HepG2 (cell line): ENCODE results near the gene ABCB7. TPM values are rescaled to one million over a fixed set of nuclear protein-coding genes. Genes with fewer than 3 reads are reported as not detected.

Source experiments
- ATAC-seq: fragments of 200-7000 bp; cut with Tn5 transposase; 3 replicates; pipeline ENCODE4 v1.9.1; 2020; ENCODE audit warnings: mild to moderate bottlenecking, moderate library complexity
- BruUV-seq: library from RNA; stranded (reverse); fragments of 400-500 nt; replicated peaks from 2 replicates; lab custom pipeline; 2021; lab: Mats Ljungman, UMichigan
- CTCF ChIA-PET: fragments of 300-600 bp; formaldehyde crosslinking; extraction: SDS; loops from one replicate; lab custom pipeline; 2021; ENCODE audit warnings: low total read pairs, inconsistent platforms, low intra/inter-chr PET ratio; lab: Yijun Ruan, JAX
- POLR2A ChIA-PET: fragments of 350-600 bp; sonication (Branson Sonifier 250); formaldehyde crosslinking; loops from one replicate; lab custom pipeline; 2020; ENCODE audit warnings: antibody characterized with exemption, inconsistent platforms; lab: Yijun Ruan, JAX
- DNase-seq: peaks from one replicate; pipeline ENCODE4 v3.0.0-alpha.2; 2015; ENCODE audit warnings: low spot score
- FAIRE-seq: peaks from 3 replicates; lab custom pipeline; 2011; peaks lifted over from hg19 to GRCh38; lab: Jason Lieb, UNC
- H2AFZ ChIP-seq: one replicate; pipeline ENCODE4 v1.6.1; 2011; ENCODE audit warnings: low read length, inconsistent platforms
- H3K27ac ChIP-seq: fragments of 300-600 bp; 3 replicates; pipeline ENCODE4 v1.8.0; 2011; ENCODE audit warnings: mixed run types, mild to moderate bottlenecking, mixed read lengths, low read length, inconsistent platforms; ENCODE audit not compliant: insufficient read depth; ENCODE audit errors: extremely low read length
- H3K27me3 ChIP-seq, 2 experiments: fragments of 200-600 bp in 1 of 2; 2 replicates in 1 of 2; 3 replicates in 1 of 2; pipeline versions ENCODE4 v1.6.0 to v1.8.0; 2011; ENCODE audit warnings: low read length in 2 of 2, mild to moderate bottlenecking in 2 of 2, moderate library complexity in 2 of 2, inconsistent platforms in 1 of 2; ENCODE audit not compliant: insufficient read depth in 2 of 2, control insufficient read depth in 1 of 2
- H3K36me3 ChIP-seq, 2 experiments: fragments of 200-600 bp in 1 of 2; replicated peaks in 1 of 2; 2 replicates in 1 of 2; 3 replicates in 1 of 2; pipeline versions ENCODE4 v1.5.1 to v1.8.0; 2011; ENCODE audit warnings: low read length in 2 of 2, inconsistent platforms in 1 of 2; ENCODE audit not compliant: insufficient read depth in 2 of 2, control insufficient read depth in 1 of 2
- H3K4me1 ChIP-seq: 2 replicates; pipeline ENCODE4 v1.5.1; 2012; ENCODE audit warnings: low read length, inconsistent platforms; ENCODE audit not compliant: insufficient read depth
- H3K4me2 ChIP-seq: 2 replicates; pipeline ENCODE4 v1.6.0; 2011; ENCODE audit warnings: low read depth, low read length, inconsistent platforms
- H3K4me3 ChIP-seq, 3 experiments: fragments of 200-600 bp in 1 of 3; sonication (generic), shearing (Covaris generic) in 1 of 3; replicated peaks in 1 of 3; 2 replicates each; pipeline ENCODE4 v1.5.1; 2011 to 2016; ENCODE audit warnings: low read length in 3 of 3, inconsistent platforms in 2 of 3, low read depth in 2 of 3, mild to moderate bottlenecking in 2 of 3, control low read depth in 1 of 3, mixed read lengths in 1 of 3; ENCODE audit not compliant: insufficient read depth in 1 of 3
- H3K79me2 ChIP-seq: one replicate; pipeline ENCODE4 v1.6.1; 2011; ENCODE audit warnings: low read length, inconsistent platforms; ENCODE audit not compliant: insufficient read depth
- H3K9ac ChIP-seq: 2 replicates; pipeline ENCODE4 v1.6.0; 2011; ENCODE audit warnings: mild to moderate bottlenecking, low read depth, low read length, inconsistent platforms; ENCODE audit not compliant: insufficient read depth
- H3K9me3 ChIP-seq: 2 replicates; pipeline ENCODE4 v1.5.1; 2012; ENCODE audit warnings: mild to moderate bottlenecking, low read length
- H4K20me1 ChIP-seq: 2 replicates; pipeline ENCODE4 v1.6.0; 2011; ENCODE audit warnings: inconsistent platforms, mild to moderate bottlenecking, low read length, moderate library complexity; ENCODE audit not compliant: insufficient read depth
- ATAD3A ChIP-seq: sonication (generic); formaldehyde crosslinking; IDR thresholded peaks from 2 replicates; pipeline ENCODE4 v1.4.0; 2020; ENCODE audit warnings: missing genetic modification reagents
- JUN ChIP-seq: sonication (generic); formaldehyde crosslinking; IDR thresholded peaks from 2 replicates; pipeline ENCODE4 v1.4.0; 2020; ENCODE audit warnings: mild to moderate bottlenecking, missing genetic modification reagents
- ZNF407 ChIP-seq: sonication (generic); formaldehyde crosslinking; IDR thresholded peaks from one replicate; pipeline ENCODE4 v1.5.1; 2020; ENCODE audit warnings: mild to moderate bottlenecking, missing genetic modification reagents; ENCODE audit errors: not compliant biosample characterization
- ZNF512B ChIP-seq: sonication (generic); formaldehyde crosslinking; IDR thresholded peaks from 2 replicates; pipeline ENCODE4 v1.5.1; 2020; ENCODE audit warnings: missing genetic modification reagents, mild to moderate bottlenecking, borderline replicate concordance
- WGBS: methylation state at CpG from one replicate; pipeline ENCODE4 v1.1.6; 2017; ENCODE audit warnings: low lambda C conversion rate; 5-methylcytosine and 5-hydroxymethylcytosine counted together
- in situ Hi-C: cut with HindIII; loops from 2 replicates; pipeline ENCODE4 v1.10.0; 2017; ENCODE audit warnings: low pct_unique_long_range_greater_than_20kb; ENCODE audit not compliant: extremely low pct_ligation_motif_present
- intact Hi-C: fragments of 100-400 bp; cut with micrococcal nuclease; formaldehyde crosslinking; loops from one replicate; pipeline ENCODE4 v1.10.0; 2022; ENCODE audit not compliant: unreplicated experiment
- polyA plus RNA-seq, 8 experiments: library from polyadenylated mRNA; depleted of rRNA in 3 of 8; stranded (reverse) in 7 of 8; unstranded in 1 of 8; fragments of >200 nt; fragmentation: Illumina TruSeq in 4 of 8; extraction: Trizol in 4 of 8; gene quantifications; 2 replicates each; pipeline versions ENCODE4 v1.2.1 to v1.2.3, GENCODE V29; 2011 to 2016; ENCODE audit warnings: low read depth in 4 of 8, missing spikeins in 1 of 8, mixed read lengths in 1 of 8; ENCODE audit not compliant: insufficient read depth in 1 of 8
- total RNA-seq, 5 experiments: library from RNA; depleted of rRNA; stranded (reverse); fragments of >200 nt; fragmentation: Illumina TruSeq; extraction: Trizol; gene quantifications; 2 replicates each; pipeline ENCODE4 v1.2.3, GENCODE V29; 2016; ENCODE audit warnings: low read depth in 1 of 5

The ABCB7 gene
- total and polyA plus RNA-seq, 2 of the 13 experiments (the other 11 are each of a cell fraction or from before 2014, with no cell fraction given): 27.7 to 28.7 TPM

- no peak for TF ChIP-seq ATAD3A (CRISPR knock-in tag)
- TF ChIP-seq, all 625 proteins: peak for 0
Measured at GRCh38 chrX:75156531-75156945, 455 bp upstream of the ABCB7 start (continued).

GRCh38 chrX:75155447-75155826 lies 646 bp downstream of the ABCB7 start:
- in situ Hi-C loops: no loop called here
- 0% methylated on average over 3 of the region's 6 CpGs for WGBS
- intact Hi-C loops: loop anchor here (5.0 kb wide), 1 partner anchor 117 kb away; the partner anchor contains the start of gene UPRT

More at GRCh38 chrX:75155447-75155826, 646 bp downstream of the ABCB7 start:
- FAIRE-seq: peak; percentile 12
- H3K9me3 ChIP-seq: no peaks in the 10 kb centered on the region
- TF ChIP-seq ZNF407 (CRISPR knock-in tag) (no peak), JUN (no peak), ZNF512B (CRISPR knock-in tag) (no peak)
- TF ChIP-seq, all 625 proteins: peak for 0
- H3K9ac ChIP-seq: peak overlapping the region; percentile 76
- no peaks in the 10 kb centered on the region for H3K36me3 ChIP-seq
- DNase-seq (no peak), ATAC-seq (peak; percentile 61)
- H3K4me3 ChIP-seq: peak overlapping the region; percentile 75 to 81 (median 77)
- H2AFZ ChIP-seq: peak overlapping the region; percentile 27
- ChIA-PET POLR2A (no interaction called here), CTCF (no interaction called here)
- H3K27me3 ChIP-seq: no peaks in the 10 kb centered on the region; a peak in 1 of 5 replicates
- H3K27ac ChIP-seq: peak overlapping the region; percentile 82
- peaks cover 7% of the 10 kb centered on the region for H3K79me2 ChIP-seq
- peaks cover 7% of the 10 kb centered on the region; the same call in 1 of the 2 replicates for H3K4me1 ChIP-seq
- no peaks in the 10 kb centered on the region for H4K20me1 ChIP-seq
- H3K4me2 ChIP-seq: peak overlapping the region; percentile 55
- TSS peak; percentile 67 for BruUV-seq
